Measurements from ENCODE around the gene PRRC2A.

The PRRC2A gene

DNA sequence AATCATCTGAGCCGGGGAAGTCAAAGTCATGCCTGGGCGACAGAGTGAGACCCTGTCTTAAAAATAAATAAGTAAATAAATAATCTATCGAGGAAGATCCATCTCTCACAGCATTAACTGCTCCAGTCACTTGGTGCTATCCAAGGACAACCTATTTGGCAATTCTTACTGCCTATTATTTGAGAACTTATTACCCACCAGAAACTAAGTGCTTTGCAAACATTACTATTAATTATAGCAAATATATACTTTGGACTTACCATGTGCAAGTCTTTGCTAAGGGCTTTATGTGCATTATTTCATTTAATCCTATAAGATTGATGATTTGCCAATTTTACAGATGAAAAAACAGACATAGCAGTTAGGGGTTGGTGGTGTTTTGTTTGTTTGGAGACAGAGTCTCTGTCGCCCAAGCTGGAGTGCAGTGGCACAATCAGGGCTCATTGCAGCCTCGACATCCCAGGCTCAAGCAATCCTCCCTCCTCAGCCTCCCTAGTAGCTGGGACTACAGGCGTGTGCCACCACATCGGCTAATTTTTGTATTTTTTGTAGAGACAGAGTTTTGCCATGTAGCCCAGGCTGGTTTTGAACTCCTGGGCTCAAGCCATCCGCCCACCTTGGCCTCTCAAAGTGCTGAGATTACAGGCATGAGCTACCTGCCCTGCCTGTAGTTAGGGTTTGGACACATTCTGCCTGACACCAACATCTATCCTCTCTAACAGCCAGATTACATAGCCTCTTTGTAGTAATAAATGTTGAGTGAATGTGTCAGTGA is 34.2 kb downstream of the PRRC2A start:
- DNase-seq, result no peak

GRCh38 chr6:31655349-31656237 is 35.1 kb downstream of the PRRC2A start, which contains the start of gene APOM:
TSS of gene APOM (plus strand) at chr6:31655894. CDS start at chr6:31655967, 73 bp downstream.
- no peak for DNase-seq

- no peak for DNase-seq
These were observed 37.1 kb downstream of the PRRC2A start for GRCh38 chr6:31657406-31658157.

- no peak for DNase-seq
These were observed 37.7 kb downstream of the PRRC2A start for GRCh38 chr6:31658158-31658688.

GRCh38 chr6:31658983-31659648 is 38.6 kb downstream of the PRRC2A start:
- DNase-seq, result no peak

DNA sequence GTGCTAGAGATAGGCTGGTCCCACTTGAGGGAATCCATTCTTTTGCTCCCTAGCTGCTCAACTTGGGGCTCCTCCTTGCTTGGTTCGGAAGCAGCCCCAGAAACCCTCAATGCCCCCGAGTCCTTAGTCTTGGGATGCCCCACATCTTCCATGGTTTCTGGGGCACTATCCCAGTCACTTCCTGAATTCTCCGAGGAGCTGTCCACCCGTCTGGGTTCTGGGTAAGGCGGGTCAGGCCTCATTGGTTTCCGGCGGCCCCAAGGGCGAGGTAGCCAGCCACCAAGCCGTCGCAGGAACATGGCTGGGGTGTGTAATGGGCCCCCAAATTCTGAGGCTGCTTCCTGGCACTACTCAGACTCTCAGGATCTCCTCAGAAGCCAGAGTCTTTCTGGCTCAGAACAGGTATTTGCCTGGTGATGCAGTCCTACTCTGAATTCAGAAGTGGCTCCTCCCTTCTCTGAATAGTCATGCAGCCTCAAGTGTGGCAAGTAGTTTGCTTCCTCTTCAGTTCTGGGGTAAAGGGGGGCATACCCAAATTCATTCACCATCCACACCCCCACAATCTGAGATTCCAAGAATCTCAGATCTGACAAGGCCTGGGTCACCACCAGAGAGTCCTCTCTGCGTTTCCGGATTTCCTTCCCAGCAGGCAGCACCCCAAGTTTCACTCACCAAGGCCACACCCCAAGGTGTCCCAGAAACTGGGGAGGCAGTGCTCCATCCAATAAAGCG is 39.3 kb downstream of the PRRC2A start:
- DNase-seq, result no peak

DNA sequence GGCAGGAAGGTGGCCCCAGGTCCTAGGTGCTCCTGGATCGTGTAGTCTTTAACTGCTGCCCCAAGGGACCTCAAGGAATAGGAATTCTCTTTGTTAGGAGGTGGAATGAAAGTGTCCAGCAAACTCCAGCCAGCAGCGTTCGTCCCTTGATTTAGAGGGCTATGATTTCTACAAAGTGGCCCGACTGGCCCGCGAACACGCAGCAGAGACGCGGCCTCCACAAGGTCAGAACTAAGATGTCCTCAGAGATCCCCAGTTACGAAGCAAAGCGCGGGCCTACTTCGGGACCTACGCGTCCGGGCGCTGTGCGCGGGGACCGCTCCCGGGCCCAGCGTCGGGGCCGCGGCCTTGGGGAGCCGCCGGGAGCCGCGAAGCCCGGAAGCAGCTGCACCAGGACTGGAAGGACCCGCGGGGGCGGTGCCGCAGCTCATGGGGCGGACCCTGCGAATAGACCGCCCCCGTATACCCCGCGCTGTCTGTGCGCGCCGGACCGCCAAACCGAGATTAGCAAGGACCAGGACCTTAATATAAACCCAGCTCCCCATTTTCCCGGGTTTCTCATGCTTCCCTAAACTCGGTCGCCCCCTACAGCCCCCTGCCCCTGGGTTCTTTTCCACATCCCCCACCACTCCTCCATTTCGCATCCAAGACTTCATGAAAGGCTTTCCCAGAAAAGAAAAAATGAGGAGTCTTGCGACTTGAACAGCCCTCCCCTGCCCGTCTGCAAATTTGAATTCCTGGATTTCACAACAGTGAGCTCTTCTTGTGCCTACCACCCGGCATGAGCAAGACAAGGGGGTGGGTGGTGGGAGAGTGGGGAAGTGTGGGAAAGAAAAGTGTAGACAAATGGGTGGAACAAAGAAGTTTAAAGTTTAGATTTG is 40.1 kb downstream of the PRRC2A start, which contains the start of gene C6orf47:
Gene C6orf47 (minus strand): TSS at position 398 of the 881 bp plus-strand sequence. CDS start 831 bp downstream, outside the sequence.
- peak; percentile 53 for DNase-seq

- no peak for DNase-seq
These were observed 41.0 kb downstream of the PRRC2A start for GRCh38 chr6:31661262-31662123.

DNA sequence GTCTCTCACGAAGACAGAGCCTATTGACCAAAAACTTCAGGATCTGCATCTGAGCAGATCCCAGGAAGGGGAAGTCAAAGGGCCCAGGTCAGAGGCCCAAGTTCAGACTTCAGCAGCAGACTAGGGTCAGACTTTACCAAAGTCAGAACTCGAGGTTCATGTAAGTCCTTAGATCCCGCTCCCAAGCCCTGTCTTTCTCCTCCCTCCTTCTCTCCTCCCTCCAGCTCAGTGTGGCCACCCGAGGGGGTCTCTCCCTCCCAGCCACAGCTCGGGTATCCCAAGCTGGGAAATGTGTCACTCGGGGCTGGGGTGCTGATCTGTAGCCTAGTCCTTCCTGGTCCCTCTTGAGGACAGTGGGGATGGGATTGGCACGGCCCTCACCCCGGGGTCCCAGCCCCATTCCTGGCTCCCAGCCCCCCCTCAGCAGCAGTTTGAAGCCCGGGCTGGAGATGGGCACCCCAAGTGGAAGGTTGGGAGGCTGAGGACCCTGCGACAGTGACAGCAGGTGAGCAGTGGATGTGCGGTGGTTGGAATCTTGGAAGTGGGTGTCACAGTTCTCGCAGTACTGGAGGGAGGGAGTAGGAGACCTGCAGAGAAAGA is 41.7 kb downstream of the PRRC2A start:
- no peak for DNase-seq

DNA sequence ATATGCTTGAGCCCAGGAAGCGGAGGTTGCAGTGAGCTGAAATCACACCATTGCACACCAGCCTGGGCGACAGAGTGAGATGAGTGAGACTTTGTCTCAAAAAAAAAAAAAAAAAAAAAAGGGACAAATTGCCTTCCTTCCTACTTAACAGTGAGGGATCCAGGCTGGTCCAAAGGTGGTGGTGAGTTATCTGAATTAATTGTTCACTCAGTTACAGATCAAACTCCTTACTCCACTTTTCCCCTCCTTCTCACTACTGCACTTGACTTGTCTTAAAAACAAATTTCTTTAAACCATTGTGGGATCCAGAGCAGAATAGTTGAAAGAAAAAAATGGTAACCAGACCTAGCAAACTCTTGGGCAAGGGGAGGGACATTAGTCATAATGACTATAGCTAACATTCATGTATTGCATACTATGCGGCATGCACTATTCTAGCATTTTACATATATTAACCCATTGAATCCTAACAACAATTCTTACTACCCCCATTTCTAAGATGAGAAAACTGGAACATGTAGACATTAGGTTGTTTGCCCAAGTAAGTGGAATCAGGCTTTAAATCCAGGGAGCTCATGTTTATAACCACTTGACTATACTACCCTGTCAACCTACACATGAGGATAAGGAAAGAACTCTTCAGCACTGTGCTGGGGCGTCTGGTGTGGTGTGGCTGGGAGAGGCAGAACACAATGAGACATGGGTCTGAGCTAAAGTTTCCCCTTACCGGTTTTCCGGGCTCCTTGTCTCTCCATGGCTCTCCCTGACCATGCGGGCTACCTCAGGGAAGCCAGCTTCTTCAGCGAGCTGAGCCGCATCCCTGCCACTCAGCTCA is 42.8 kb downstream of the PRRC2A start:
- no peak for DNase-seq

- peak; percentile 19 for DNase-seq
These were observed 43.7 kb downstream of the PRRC2A start for GRCh38 chr6:31663961-31664789.

DNA sequence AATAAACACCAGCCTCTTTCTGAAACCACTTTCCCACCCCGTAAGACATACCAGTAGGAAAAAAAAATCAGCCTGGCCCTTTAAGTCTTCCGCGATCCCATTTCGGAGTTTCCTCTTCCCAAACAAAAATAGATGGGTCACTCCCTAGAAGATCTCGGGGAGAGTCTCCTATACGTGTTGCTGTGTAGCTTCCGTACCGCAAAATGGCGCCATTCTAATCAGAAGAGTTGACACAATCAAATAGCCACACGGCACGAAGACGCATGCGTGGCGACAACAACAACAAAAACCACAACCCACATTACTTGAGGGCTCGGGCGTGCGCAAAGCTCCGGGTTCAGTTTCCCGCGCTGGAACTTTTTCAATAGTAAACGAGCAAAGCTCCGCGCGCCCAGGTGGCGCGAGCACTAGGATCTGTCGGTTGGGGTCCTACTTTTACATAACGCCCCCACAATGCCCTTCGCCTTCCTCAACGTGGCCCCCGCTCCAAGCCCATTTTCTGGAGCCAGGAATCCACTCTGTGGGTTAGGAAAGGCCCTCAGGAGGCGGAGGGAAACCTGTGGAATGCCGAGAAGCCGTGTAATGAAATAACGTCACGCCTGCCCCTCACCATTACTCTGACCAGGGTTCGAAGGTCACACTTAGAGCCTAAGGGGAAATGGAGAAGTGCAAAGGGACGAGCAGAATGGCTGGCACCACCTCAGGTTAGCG is 44.4 kb downstream of the PRRC2A start, which contains the start of gene GPANK1:
Gene GPANK1 (minus strand): TSS at position 208 of the 711 bp plus-strand sequence. CDS start 519 bp downstream, outside the sequence.
- DNase-seq, result peak; percentile 44

- peak; percentile 88 for DNase-seq
These were observed 45.2 kb downstream of the PRRC2A start, which contains the start of gene CSNK2B for GRCh38 chr6:31665501-31666336. TSS of gene CSNK2B (plus strand) at chr6:31666080. CDS start at chr6:31666832, 752 bp downstream.

DNA sequence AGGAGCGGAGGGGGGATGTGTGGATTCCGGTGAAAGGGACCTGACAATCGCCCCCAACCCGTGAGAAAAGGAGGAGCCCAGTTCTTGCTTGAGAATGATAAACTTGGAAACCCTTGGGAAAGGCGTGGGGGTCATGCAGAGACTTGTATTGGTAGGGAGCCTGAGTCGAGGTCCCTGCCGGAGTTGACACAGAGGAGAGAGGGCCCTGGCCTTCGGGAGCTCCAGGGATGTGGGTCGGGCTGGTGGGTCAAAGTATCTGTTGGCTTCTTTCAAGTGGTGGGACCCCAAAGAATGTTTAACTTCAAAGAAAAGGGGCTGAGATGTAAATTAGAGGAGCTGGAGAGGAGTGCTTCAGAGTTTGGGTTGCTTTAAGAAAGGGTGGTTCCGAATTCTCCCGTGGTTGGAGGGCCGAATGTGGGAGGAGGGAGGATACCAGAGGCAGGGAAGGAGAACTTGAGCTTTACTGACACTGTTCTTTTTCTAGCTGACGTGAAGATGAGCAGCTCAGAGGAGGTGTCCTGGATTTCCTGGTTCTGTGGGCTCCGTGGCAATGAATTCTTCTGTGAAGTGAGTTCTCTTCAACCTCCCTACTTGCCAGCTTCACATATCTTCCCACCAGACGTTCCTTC is 45.9 kb downstream of the PRRC2A start:
- no peak for DNase-seq

Data from GOT3 (cell line).